GM19193 (cell line): Measurements from ENCODE around the gene NUP37.

Experiments
- POLR2A ChIP-seq: IDR thresholded peaks from 4 replicates; pipeline ENCODE4 v1.6.1; 2011; ENCODE audit not compliant: insufficient read depth, insufficient read length; ENCODE audit errors: extremely low read depth

The NUP37 gene

DNA sequence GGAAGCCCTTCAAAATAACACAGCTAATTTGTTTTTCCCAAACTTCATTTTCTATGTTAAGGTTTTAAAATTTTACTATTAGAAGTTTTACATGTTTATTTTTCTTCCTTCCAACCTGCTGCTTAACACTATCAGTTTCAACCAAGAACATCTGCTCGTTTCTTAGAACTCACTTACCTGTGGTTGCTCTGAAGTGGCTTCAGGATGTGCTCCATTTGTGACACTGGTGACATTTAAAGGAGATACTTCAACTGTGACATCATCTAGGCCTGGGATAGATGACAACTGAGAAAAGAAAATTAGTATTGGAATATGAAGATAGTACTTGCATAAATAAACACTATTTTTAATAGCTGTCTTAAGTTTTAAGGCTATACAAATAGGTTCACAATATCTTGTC, 76.0 kb downstream of the NUP37 start:
- TF ChIP-seq POLR2A: no peak

DNA sequence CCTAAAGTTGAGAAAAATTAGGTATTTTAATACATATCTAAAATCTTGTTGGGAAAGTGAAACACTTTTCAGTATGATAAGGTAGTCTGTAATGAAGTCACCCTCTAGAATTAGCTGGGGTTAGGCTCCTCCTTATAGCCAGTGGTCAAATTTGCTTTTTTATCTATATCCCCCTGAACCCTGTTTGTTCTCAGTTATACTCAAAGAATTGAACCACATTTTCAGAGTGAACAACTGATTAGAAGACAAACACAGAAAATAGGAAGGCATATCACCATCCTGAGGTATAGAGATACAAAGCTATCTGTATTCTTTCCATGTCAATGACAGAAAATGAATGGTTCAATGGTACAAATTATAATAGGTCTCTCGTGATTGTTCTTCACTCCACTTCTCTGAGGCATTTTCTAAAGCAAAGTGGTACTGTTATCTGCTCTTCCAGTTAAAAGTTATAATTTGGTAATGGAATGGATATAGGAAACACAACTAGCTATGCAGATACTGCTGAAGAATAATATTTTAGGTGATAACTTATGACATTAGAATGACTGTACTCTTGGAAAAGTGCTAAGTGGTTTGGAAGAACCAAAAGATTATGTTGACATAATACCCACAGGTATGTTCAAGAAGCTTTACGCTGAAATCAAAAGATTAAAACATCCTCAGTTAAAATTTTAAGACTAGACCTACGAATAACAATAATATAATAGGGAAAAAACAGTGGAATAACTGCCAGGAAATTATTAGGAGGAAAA, 85.7 kb downstream of the NUP37 start:
- TF ChIP-seq POLR2A: no peak

DNA sequence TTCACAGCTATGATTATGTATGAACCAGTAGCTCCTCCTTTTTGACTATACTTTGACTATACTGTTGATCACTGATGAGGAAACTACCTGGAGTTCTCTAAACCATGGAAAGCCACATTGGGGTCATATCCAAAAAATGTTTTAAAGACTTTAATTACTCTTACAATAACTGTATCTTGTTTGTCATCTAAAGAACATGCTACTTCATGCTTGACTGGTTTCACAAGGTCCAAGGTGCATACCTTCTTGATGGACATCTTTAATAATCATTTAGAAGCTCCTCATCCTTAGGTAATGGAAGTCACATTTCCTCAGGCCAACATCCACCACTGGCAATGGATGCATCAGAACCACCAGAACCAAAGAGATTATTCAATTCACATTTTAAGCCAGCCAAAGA, 88.1 kb downstream of the NUP37 start:
- no peak for TF ChIP-seq POLR2A

DNA sequence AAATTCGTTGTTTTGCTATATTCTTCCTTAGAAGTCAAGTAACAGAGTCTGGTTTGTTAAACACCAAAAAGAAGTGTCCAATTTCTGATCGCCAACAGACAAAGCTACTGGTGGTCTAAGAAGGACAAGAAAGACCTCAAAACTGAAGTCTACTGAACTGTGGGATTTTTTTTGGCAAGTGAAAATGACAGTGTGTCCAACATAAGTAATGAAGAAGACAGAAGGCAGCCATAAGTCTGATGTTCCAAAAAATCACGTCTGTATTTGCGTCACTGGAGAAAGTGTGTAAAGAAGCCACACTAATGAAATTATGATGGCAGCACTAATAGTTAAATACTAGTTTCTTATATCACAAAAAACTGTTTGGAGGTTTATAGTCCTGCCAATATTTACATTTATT, 90.8 kb downstream of the NUP37 start:
- no peak for TF ChIP-seq POLR2A

DNA sequence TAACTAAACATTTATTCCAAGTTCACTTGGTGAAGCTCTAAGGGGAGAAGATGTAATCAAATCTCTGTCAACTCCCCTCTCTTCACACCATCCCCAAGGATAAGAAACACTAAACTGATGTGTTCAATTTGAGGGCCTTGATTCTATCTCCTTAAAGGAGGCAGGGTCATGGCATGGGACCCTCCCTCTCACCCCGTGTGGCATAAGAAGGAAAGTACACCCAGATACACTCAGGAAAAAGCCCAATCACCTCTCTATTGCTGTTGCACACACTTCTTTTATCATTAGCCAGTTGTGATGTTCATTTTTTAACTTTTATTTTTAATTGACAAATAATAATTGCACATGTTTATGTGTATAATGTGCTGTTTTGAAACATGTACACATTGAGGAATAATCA, 93.2 kb downstream of the NUP37 start:
- no peak for TF ChIP-seq POLR2A

DNA sequence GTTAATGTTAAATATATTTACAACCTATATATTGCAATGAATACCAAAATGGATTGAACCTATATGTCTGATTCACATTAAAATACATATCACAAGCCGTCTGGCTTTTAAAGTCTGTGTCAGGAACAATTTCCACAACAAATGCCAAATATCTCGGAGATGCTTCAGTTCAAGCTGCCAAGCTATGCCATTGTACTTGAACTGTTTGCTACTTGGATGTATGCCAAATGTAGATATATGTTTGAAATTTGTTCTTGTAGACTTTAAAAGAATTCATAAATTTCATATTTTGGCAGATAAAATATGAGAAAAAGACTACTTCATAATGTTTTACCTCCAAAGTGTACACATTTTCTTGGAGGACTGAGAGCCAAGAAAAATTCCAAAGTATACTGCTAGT, 95.1 kb downstream of the NUP37 start:
- TF ChIP-seq POLR2A: no peak

DNA sequence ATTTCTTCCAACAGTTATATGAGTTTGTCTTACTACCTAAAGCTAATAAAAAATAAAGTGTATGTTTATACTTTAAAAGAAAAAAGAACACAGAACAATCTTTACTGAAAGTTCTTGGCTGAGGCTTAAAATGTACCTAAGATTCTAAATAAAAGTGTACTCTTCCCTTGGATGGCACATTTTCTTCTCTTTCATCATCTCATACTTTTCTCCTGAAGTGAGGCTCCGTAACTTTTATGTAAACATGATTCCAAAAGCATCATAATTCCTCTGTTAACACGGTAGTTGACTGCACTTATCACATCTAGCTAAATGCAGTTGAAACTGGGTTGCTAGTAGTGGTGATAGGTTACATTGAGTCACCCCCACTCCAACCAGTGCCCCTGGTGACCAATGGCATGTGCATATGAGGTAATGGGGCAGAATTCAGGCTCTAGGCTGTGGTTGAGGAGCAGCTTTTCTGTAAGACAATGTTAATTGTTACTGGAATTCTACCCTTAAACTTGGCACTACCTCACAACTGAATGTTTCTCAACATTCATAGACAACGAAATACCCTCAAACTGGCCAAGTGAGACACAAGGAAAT, 96.5 kb downstream of the NUP37 start:
- no peak for TF ChIP-seq POLR2A
